Sigmoid colon (tissue), 4 donors: Measurements from ENCODE around the gene LRRIQ3.

Source experiments
- EP300 ChIP-seq, 4 donors: sonication (generic); formaldehyde crosslinking; IDR thresholded peaks; one replicate each; pipeline ENCODE4 v1.6.1; 2017; ENCODE audit warnings: antibody characterized with exemption in 4 of 4
- POLR2A ChIP-seq, 2 donors: fragments of 450-650 bp; IDR thresholded peaks; one replicate each; pipeline ENCODE4 v1.6.1; 2016; ENCODE audit warnings: antibody characterized with exemption in 2 of 2, mild to moderate bottlenecking in 2 of 2, moderate library complexity in 2 of 2
- TF ChIP-seq, protein P1 (sequence below), 4 experiments: fragments of 450-650 bp in 3 of 4; fragments of 200-600 bp in 1 of 4; IDR thresholded peaks; one replicate each; pipeline ENCODE4 v1.5.1; 2016 to 2019; ENCODE audit warnings: antibody characterized with exemption in 4 of 4, mild to moderate bottlenecking in 3 of 4, moderate library complexity in 2 of 4

GRCh38 chr1:74197255-74197654 is 721 bp downstream of the LRRIQ3 start:
- TF ChIP-seq, protein P1, sequence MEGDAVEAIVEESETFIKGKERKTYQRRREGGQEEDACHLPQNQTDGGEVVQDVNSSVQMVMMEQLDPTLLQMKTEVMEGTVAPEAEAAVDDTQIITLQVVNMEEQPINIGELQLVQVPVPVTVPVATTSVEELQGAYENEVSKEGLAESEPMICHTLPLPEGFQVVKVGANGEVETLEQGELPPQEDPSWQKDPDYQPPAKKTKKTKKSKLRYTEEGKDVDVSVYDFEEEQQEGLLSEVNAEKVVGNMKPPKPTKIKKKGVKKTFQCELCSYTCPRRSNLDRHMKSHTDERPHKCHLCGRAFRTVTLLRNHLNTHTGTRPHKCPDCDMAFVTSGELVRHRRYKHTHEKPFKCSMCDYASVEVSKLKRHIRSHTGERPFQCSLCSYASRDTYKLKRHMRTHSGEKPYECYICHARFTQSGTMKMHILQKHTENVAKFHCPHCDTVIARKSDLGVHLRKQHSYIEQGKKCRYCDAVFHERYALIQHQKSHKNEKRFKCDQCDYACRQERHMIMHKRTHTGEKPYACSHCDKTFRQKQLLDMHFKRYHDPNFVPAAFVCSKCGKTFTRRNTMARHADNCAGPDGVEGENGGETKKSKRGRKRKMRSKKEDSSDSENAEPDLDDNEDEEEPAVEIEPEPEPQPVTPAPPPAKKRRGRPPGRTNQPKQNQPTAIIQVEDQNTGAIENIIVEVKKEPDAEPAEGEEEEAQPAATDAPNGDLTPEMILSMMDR (IDR thresholded peaks at IDR 0.05): no peak
- TF ChIP-seq EP300 (IDR thresholded peaks at IDR 0.05): no peak
- no peak for TF ChIP-seq POLR2A (IDR thresholded peaks at IDR 0.05)
